GM12872 (cell line): ENCODE measurements around the gene TMEM266.

Experiments
- TF ChIP-seq, protein P1 (sequence below): IDR thresholded peaks from 3 replicates; pipeline ENCODE4 v1.5.1; 2011; ENCODE audit warnings: low read depth, mild to moderate bottlenecking, low read length, moderate library complexity; ENCODE audit not compliant: insufficient read depth

Gene TMEM266

DNA sequence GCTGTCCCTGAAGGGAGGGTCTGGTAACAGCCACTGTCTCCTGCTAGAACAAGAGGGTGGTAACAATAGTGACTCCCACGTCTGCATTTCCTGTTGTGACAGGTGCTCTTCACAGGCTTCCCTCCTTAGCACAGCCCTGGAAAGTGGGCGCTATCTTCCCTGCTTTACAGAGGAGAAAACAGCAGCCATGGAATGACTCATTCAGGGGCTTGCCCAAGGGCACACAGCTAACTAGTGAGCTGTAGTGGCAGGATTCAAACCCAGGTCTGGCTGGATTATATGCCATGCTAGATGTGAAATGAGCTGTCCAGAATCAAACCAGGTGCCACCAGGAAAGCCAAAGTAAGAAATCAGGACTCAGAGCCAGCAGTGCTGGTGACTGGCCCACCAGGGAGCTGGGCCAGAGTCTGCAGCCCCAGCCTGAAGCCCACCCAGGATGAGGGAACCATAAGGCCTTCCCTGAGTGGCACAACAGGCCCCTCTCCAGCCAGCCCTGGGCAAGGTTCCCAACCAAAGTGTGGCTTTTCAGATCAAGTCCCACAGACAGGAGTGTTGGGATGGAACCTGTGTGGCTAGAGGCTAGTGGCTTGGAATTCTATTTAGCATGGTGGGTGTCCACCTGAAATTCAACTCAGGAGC is 149.1 kb downstream of the TMEM266 start:
- TF ChIP-seq, protein P1, sequence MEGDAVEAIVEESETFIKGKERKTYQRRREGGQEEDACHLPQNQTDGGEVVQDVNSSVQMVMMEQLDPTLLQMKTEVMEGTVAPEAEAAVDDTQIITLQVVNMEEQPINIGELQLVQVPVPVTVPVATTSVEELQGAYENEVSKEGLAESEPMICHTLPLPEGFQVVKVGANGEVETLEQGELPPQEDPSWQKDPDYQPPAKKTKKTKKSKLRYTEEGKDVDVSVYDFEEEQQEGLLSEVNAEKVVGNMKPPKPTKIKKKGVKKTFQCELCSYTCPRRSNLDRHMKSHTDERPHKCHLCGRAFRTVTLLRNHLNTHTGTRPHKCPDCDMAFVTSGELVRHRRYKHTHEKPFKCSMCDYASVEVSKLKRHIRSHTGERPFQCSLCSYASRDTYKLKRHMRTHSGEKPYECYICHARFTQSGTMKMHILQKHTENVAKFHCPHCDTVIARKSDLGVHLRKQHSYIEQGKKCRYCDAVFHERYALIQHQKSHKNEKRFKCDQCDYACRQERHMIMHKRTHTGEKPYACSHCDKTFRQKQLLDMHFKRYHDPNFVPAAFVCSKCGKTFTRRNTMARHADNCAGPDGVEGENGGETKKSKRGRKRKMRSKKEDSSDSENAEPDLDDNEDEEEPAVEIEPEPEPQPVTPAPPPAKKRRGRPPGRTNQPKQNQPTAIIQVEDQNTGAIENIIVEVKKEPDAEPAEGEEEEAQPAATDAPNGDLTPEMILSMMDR = no peak

DNA sequence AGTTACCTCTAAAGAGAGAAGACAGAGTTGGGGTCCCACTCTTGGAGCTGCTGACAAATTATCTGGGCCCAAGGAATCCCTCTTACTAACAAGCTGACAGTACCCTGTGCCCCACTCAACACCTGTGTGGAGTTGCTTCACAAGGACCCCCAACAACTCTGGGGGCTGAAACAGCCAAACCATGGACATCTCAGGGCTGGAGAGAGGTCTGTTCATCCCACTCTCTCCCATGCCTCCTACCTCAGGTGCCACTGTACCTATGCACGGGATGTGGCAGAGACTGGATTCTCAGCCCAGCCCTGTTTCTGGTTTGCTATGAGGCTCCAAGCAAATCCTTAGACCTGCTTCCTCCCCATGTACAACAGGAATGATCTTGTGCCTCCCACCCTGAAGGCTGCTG is 149.7 kb downstream of the TMEM266 start:
- TF ChIP-seq, protein P1 = no peak

DNA sequence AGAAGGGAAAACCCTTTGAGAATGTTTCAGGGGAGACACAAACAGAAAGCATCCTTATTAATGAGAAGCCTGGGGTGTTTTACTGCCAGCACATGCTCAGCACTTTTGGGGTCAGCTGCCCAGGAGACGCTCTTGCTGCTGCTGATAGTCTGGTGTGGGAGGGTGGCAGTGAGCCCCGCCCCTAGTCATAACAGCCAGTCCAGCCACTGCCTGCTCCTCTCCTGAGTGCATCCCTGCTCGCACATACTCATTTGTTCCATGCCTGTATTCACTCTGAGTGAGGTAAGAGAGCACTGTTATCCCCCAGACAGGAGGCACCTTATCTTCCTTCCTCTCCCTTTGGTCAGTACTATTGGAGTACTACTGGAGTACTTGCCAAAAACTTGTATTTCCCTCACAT is 150.2 kb downstream of the TMEM266 start:
- TF ChIP-seq, protein P1 = no peak

DNA sequence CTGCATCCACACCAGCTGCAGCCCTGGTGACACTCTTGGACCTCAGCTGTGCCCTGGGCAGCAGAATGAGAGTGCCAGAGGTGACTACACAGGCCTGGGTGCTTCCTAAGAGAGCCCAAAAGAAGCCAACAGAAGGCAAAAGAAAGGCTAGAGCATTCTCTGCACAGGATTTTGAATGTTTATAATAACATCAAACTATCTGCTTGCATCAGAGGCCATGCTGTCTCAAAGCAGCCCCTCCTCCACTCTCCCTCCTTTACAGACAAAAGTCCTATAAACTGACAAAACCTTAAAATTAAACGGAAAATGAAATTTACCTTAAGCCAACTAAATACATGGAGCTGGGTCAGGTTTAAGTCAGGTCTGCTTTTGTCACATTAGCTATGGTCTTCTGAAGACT is 155.8 kb downstream of the TMEM266 start:
- TF ChIP-seq, protein P1 = no peak

DNA sequence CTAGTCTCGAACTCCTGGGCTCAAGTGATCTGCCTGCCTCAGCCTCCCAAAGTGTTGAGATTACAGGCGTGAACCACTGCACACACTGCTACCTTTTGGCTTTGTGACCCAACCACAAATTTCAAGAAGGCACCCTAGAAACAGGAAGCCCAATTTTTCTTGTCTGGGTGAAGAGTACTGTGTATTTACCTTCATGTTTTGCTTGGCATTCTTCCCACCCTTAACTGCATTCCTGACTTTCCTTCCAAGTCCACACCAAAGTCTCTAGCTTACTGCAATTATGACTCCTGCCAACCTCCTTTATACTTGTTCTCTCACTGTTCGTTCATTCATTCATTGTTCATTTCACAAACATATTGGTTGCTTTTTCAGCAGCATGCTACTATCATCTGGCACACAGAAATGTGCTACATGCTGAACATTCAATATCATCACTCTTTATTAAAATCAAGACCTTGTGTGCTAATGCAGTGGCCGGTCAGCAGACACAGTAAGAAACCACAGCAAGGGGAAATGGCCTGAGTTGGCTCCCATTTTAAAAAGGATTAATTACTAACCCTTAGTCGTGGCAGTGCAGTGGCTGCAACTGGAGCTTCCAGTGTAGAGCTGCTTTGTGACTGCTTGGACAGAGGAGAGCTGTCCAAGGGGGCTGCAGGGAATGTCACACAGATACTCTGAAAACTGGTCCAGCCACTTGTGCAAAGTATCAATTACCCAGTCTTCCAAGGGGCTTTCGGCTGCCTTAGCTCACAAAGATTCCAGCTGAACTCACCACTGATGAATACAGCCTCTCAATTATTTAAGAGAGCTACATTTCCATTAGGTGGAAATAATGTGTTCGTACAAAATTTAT is 157.5 kb downstream of the TMEM266 start:
- TF ChIP-seq, protein P1 = no peak

DNA sequence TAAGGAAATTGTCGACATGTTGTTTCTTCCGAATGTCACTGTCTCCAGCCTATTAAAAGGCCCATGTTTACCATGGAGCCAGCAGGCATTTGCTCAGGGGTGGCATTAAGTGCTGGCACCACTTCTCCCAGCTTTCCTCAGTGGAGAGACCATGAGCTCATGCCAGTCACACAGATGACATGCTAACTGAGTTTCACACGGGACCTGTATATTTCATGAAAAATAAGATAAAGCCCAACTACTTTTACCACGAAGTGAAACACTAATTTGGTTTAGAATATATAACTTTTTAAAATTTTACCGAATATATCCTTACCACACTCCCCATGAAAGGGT is 158.1 kb downstream of the TMEM266 start:
- TF ChIP-seq, protein P1 = no peak

DNA sequence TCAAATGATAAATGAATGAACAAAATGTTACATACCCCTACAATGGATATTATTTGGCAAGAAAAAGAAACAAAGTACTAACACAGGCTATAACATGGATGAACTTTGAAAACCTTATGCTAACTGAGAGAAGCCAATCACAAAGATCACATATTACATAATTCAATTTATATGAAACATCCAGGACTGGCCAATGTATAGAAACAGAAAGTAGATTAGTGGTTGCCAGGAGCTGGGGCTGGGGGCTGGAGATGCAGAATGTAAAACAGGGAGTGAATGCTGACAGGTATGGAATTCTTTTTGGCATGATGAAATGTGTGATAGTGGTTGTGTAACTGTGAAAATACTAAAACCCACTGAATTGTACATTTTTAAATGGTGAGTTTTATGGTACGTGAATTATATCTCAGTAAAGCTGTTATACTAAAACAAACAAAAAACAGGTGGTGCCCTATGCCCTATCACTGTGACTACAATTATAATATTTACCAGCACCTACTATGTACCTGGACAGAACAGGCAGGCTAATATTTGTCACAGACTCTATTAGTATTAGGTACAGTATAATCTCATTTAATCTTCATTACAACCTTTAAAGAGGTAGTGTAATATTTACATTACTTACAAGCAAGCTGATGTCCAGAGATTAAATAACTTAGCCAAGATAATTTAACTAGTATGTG is 161.4 kb downstream of the TMEM266 start:
- TF ChIP-seq, protein P1 = no peak
